CD14-positive monocyte (primary cell): ENCODE data around the gene USP48. TPM values are rescaled to one million over a fixed set of nuclear protein-coding genes. Genes with fewer than 3 reads are reported as not detected.

Experiments used
- DNase-seq, 3 donors: peaks; one replicate each; pipeline ENCODE4 v3.0.0-alpha.2; 2011 to 2022
- H2AFZ ChIP-seq: 2 replicates; pipeline ENCODE4 v1.6.0; 2012; ENCODE audit warnings: mild to moderate bottlenecking, low read depth, low read length, inconsistent platforms; ENCODE audit not compliant: insufficient read depth, poor library complexity, severe bottlenecking
- H3K27ac ChIP-seq, 2 donors: 1 replicate in 1 of 2; 2 replicates in 1 of 2; pipeline ENCODE4 v1.5.1; 2012 to 2013; ENCODE audit warnings: low read length in 2 of 2, control low read depth in 1 of 2, inconsistent platforms in 1 of 2, low read depth in 1 of 2, mild to moderate bottlenecking in 1 of 2
- H3K27me3 ChIP-seq, 2 donors: one replicate each; pipeline versions ENCODE4 v1.6.0 to v1.6.1; 2011 to 2013; ENCODE audit warnings: low read length in 2 of 2; ENCODE audit not compliant: control insufficient read depth in 2 of 2, insufficient read depth in 2 of 2
- H3K36me3 ChIP-seq, 2 donors: replicated peaks in 1 of 2; 1 replicate in 1 of 2; 2 replicates in 1 of 2; pipeline versions ENCODE4 v1.5.1 to v1.6.1; 2012 to 2013; ENCODE audit warnings: low read length in 2 of 2, control low read depth in 1 of 2, inconsistent platforms in 1 of 2, mild to moderate bottlenecking in 1 of 2; ENCODE audit not compliant: insufficient read depth in 2 of 2, control insufficient read depth in 1 of 2
- H3K4me1 ChIP-seq, 2 donors: 1 replicate in 1 of 2; 2 replicates in 1 of 2; pipeline versions ENCODE4 v1.5.1 to v1.6.1; 2012 to 2013; ENCODE audit warnings: low read length in 2 of 2, control low read depth in 1 of 2, inconsistent platforms in 1 of 2, mild to moderate bottlenecking in 1 of 2, moderate library complexity in 1 of 2; ENCODE audit not compliant: insufficient read depth in 2 of 2, control insufficient read depth in 1 of 2
- H3K4me2 ChIP-seq: replicated peaks from 2 replicates; pipeline ENCODE3; 2012; ENCODE audit warnings: low read length, moderate library complexity, mild to moderate bottlenecking; ENCODE audit not compliant: poor library complexity, severe bottlenecking; ENCODE audit errors: extremely low read depth
- H3K4me3 ChIP-seq, 3 experiments: fragments of 200-600 bp in 1 of 3; sonication (generic) in 1 of 3; replicated peaks in 1 of 3; 1 replicate in 2 of 3; 2 replicates in 1 of 3; pipeline ENCODE4 v1.5.1; 2011 to 2013; ENCODE audit warnings: low read length in 3 of 3, mild to moderate bottlenecking in 3 of 3, control low read depth in 2 of 3, low read depth in 2 of 3, inconsistent platforms in 1 of 3, moderate library complexity in 1 of 3
- H3K79me2 ChIP-seq: 2 replicates; pipeline ENCODE4 v1.6.0; 2012; ENCODE audit warnings: mild to moderate bottlenecking, control low read depth, inconsistent platforms, low read length, moderate library complexity; ENCODE audit not compliant: insufficient read depth
- H3K9ac ChIP-seq: 2 replicates; pipeline ENCODE4 v1.6.0; 2017; ENCODE audit warnings: low read length, mild to moderate bottlenecking; ENCODE audit not compliant: insufficient read depth, poor library complexity, severe bottlenecking
- H3K9me3 ChIP-seq, 2 donors: replicated peaks in 1 of 2; 1 replicate in 1 of 2; 2 replicates in 1 of 2; pipeline versions ENCODE4 v1.5.1 to v1.6.1; 2012 to 2013; ENCODE audit warnings: low read length in 2 of 2, control low read depth in 1 of 2; ENCODE audit not compliant: control insufficient read depth in 1 of 2, insufficient read depth in 1 of 2
- H4K20me1 ChIP-seq: 2 replicates; pipeline ENCODE4 v1.6.0; 2012; ENCODE audit warnings: mild to moderate bottlenecking, low read length, control low read depth, moderate library complexity; ENCODE audit not compliant: insufficient read depth
- H3K27ac Mint-ChIP-seq, 7 donors: one replicate each; pipeline ENCODE4 v1.8.0; 2020; ENCODE audit warnings: mild to moderate bottlenecking in 7 of 7, mixed read lengths in 7 of 7, moderate library complexity in 6 of 7, inconsistent platforms in 2 of 7
- H3K27me3 Mint-ChIP-seq, 3 donors: one replicate each; pipeline ENCODE4 v1.8.0; 2021 to 2022; ENCODE audit warnings: low read depth in 3 of 3, mild to moderate bottlenecking in 3 of 3, mixed read lengths in 3 of 3, moderate library complexity in 3 of 3, inconsistent platforms in 1 of 3
- H3K36me3 Mint-ChIP-seq, 2 donors: one replicate each; pipeline ENCODE4 v1.8.0; 2020; ENCODE audit warnings: mixed read lengths in 2 of 2, inconsistent platforms in 1 of 2, mild to moderate bottlenecking in 1 of 2
- H3K4me1 Mint-ChIP-seq: one replicate; pipeline ENCODE4 v1.8.0; 2020; ENCODE audit warnings: mild to moderate bottlenecking, mixed read lengths
- H3K4me3 Mint-ChIP-seq, 2 donors: one replicate each; pipeline ENCODE4 v1.8.0; 2020; ENCODE audit warnings: mild to moderate bottlenecking in 2 of 2, mixed read lengths in 2 of 2, moderate library complexity in 1 of 2
- H3K9me3 Mint-ChIP-seq, 7 donors: one replicate each; pipeline ENCODE4 v1.8.0; 2020 to 2022; ENCODE audit warnings: mixed read lengths in 7 of 7, mild to moderate bottlenecking in 6 of 7, moderate library complexity in 6 of 7, inconsistent platforms in 2 of 7
- CTCF ChIP-seq: fragments of 200-600 bp; IDR thresholded peaks from one replicate; pipeline ENCODE4 v1.8.0; 2022; ENCODE audit warnings: antibody characterized with exemption, mild to moderate bottlenecking
- WGBS: methylation state at CpG from one replicate; pipeline ENCODE4 v1.1.5; 2013; ENCODE audit warnings: missing lambda C conversion rate; ENCODE audit not compliant: insufficient coverage; 5-methylcytosine and 5-hydroxymethylcytosine counted together
- intact Hi-C, 2 donors: fragments of 100-400 bp; cut with micrococcal nuclease; formaldehyde crosslinking; loops; one replicate each; pipeline versions ENCODE4 v1.15.0 to v1.15.1; 2023
- polyA plus RNA-seq, 3 donors: library from polyadenylated mRNA; depleted of rRNA in 1 of 3; unstranded in 2 of 3; stranded (reverse) in 1 of 3; fragments of 300-500 nt in 2 of 3; fragments of >200 nt in 1 of 3; fragmentation: Illumina TruSeq in 2 of 3; gene quantifications; 1 replicate in 2 of 3; 2 replicates in 1 of 3; pipeline ENCODE4 v1.2.3, GENCODE V29; 2012 to 2021

Gene USP48
- polyA plus RNA-seq, 3 donors: 26.5 to 40.2 (median 34.3) TPM

GRCh38 chr1:21643624-21644023 lies 139.3 kb downstream of the USP48 start:
- Histone ChIP-seq H3K36me3 (no peaks in the 10 kb centered on the region), H3K9ac (no peak overlapping the region), H3K27ac (no peak overlapping the region), H3K4me3 (no peak overlapping the region), H3K27me3 (peaks cover 0 to under 1% of the 10 kb centered on the region in 2 donors), H3K9me3 (no peaks in the 10 kb centered on the region), H3K4me1 (no peaks in the 10 kb centered on the region), H3K4me2 (no peak overlapping the region), H4K20me1 (no peaks in the 10 kb centered on the region), H3K79me2 (no peaks in the 10 kb centered on the region), H2AFZ (no peak overlapping the region)
- Mint-ChIP-seq H3K4me3 (no peak overlapping the region), H3K9me3 (peaks cover 0 to 2% (median 0%) of the 10 kb centered on the region in 7 donors), H3K27ac (no peak overlapping the region), H3K36me3 (no peaks in the 10 kb centered on the region), H3K27me3 (peaks cover 10 to 15% (median 11%) of the 10 kb centered on the region in 3 donors), H3K4me1 (no peaks in the 10 kb centered on the region)
- intact Hi-C loops: no loop called here
- WGBS: no CpG with 5 or more reads among the region's 5 CpGs
- no peak for DNase-seq
- TF ChIP-seq CTCF: no peak

- Histone ChIP-seq H3K9me3 (no peaks in the 10 kb centered on the region), H2AFZ (no peak overlapping the region), H3K27ac (no peak overlapping the region), H3K4me2 (no peak overlapping the region), H3K79me2 (no peaks in the 10 kb centered on the region), H3K9ac (no peak overlapping the region), H3K4me3 (no peak overlapping the region), H4K20me1 (no peaks in the 10 kb centered on the region), H3K27me3 (no peaks in the 10 kb centered on the region), H3K4me1 (no peaks in the 10 kb centered on the region), H3K36me3 (no peaks in the 10 kb centered on the region)
- no peaks in the 10 kb centered on the region for H3K4me1 Mint-ChIP-seq
- H3K27ac Mint-ChIP-seq: no peak overlapping the region
- WGBS: 91% methylated on average over 17 of the region's 19 CpGs
- H3K4me3 Mint-ChIP-seq: no peak overlapping the region
- DNase-seq: no peak
- no peaks in the 10 kb centered on the region for H3K9me3 Mint-ChIP-seq
- TF ChIP-seq CTCF: no peak
- H3K36me3 Mint-ChIP-seq: no peaks in the 10 kb centered on the region
- intact Hi-C loops: no loop called here
- peaks cover 5 to 12% (median 9%) of the 10 kb centered on the region in 3 donors for H3K27me3 Mint-ChIP-seq
These were observed 140.8 kb downstream of the USP48 start for GRCh38 chr1:21641967-21642739.
